HS-27A (cell line): ENCODE results near the gene FOXO1.
"Not testable (repeated sequence)": the region's sequence is repeated elsewhere in the genome, so short reads cannot be mapped to it uniquely, and the experiment has no call there.

ENCODE experiments used
- DNase-seq: peaks from one replicate; pipeline ENCODE4 v3.0.0-alpha.2; 2012; ENCODE audit warnings: low read depth, missing footprints

The FOXO1 gene

GRCh38 chr13:40666045-40666932 is at the start of gene FOXO1:
FOXO1 (minus strand) TSS chr13:40666641; CDS start chr13:40666212, 429 bp downstream.
- no peak for DNase-seq

DNA sequence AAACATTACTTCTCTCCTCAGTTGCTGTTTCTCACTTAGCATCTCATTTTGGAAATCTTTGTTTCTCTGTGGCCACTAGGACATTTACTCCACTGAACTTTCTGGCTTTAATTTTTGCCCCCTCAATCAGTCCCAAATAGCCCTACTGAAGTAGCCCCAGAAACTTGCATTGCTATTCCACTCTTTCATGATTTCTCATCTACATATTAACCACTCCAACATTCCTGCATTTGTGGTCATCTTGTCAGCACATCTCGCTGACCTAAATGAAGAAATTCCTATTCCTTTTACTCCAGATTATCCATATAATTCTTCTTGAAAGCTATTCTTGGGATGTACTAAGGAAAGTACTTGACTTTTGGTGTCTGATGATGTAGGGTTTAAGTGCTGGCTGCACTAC is 48.0 kb upstream of the FOXO1 start:
- DNase-seq: not testable (repeated sequence)

DNA sequence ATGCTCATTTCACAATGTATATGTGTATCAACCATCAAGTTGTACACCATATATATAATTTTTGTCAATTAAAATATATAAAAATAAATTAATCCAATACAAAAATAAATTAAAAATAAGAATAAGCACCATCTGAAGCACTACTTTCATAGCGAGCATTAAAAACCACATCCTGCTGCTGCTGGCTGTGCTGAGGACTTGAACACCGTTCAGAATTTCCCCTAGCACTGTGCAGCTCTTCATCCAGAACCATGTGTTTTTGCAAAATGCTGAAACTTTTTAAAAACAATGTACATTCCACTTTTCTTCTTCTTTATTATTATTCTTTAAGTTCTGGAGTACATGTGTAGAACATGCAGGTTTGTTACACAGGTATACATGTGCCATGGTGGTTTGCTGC is 40.0 kb upstream of the FOXO1 start:
- DNase-seq: no peak

DNA sequence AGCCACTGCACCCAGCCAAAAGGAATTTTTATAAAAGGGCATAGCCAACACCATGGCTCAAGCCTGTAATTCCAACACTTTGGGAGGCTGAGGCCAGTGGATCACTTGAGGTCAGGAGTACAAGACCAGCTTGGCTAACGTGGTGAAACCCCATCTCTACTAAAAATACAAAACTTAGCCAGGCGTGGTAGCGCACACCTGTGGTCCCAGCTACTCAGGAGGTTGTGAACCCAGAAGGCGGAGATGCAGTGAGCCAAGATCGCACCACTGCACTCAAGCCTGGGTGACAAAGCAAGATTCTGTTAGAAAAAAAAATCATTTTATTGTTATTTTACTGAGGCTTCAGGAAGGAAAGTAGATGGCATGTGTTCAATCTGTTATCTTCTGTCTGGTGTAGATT is 31.3 kb upstream of the FOXO1 start:
- no peak for DNase-seq

DNA sequence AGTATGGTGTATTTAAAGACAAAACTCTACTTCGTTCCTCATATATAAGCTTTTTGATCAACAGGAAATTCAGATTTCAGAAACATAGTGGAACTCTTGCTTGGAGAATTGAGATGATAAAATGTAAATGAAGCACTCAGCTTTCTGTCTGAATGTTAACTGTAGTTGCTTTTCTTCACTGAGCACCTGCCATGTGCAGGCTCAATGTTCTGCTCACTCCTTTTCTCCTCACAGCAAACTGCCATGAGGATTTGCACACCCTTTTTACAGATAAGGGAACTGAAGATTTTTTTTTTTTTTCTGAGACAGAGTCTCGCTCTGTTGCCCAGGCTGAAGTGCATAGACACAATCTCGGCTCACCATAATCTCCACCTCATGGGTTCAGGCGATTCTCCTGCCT is 28.0 kb upstream of the FOXO1 start:
- no peak for DNase-seq

DNA sequence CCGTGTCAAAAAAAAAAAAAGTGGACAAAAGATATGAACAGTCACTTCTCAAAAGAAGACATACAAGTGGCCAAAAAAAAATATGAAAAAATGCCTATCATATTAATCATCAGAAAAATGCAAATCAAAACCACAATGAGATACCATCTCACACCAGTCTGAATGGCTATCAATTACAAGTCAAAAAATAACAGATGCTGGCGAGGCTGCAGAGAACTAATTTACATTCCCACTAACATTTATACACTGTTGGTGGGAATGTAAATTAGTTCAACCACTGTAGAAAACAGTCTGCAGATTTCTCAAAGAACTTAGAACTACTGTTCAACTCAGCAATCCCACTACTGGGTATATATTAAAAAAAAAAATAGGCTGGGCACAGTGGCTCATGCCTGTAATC is 26.5 kb upstream of the FOXO1 start:
- DNase-seq: no peak

- no peak for DNase-seq
These were observed 22.3 kb upstream of the FOXO1 start for GRCh38 chr13:40688781-40689180.

DNA sequence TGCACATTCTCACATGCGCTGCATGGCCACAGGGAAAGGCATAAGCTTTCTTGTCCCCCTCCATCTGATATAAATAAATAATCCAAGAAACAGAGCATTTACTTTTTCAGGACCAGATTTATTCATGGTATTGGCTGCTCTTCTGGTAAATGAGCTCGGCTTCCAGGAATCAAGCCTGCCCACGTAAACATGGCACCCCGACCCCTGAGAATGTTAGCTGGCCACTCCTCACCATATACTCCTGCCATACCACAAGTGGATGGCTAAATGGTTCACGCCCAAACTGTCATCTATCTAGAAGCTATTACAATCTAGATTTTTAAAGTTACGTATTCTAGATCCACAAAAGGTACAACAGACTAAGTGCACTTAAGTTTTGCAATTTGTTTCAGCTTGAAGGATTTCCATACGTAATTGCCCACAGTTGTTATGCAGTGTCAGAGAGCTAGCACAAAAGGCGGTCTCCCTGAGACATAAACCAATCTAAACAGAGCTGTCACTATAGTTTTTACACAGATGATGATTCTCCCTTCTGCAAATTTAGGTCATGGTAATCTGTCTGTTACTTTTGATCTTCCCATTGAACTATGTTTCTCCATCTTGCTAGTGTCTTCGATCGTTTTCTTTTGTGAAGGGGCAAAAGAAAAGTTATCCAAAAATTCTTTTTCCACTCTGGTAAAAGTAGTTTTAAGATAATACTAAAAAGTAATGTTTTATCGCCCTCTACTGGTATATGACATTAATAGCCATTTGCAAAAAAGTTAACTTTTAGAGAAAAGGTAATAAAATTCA is 16.2 kb upstream of the FOXO1 start:
- DNase-seq: no peak

- DNase-seq: no peak
These were observed 15.1 kb upstream of the FOXO1 start for GRCh38 chr13:40681341-40682146.

DNA sequence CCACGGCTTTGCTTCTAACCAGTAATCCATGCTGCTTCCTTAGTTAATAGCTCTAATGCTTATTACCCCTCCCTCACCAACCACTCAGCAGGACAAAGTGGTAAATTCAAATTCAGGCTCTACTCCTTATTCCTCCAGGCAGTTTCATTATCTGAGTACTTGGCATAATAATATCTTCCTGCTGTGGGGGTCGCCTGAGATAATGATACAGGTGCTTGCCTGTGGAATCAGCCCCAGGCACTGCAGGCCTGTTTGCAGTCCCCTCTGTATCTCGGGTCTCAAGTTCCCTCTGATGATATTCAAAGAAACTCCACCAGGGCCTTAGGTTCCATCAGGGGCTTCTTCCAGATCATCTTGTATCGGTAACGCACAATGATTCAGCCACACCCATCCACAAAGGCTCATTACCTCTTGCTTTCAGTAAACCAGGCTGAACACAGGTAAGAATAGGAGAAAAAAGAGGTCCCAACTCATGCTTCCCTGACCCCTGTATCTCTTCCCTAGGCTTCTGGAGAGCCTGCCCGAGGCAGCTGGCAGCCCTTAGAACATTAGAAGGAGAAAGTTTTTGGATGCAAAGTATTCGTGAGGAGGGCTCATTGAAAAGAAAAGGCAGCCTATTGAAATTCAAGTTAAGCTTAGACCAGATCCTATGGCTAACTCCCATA is 14.3 kb upstream of the FOXO1 start:
- no peak for DNase-seq

DNA sequence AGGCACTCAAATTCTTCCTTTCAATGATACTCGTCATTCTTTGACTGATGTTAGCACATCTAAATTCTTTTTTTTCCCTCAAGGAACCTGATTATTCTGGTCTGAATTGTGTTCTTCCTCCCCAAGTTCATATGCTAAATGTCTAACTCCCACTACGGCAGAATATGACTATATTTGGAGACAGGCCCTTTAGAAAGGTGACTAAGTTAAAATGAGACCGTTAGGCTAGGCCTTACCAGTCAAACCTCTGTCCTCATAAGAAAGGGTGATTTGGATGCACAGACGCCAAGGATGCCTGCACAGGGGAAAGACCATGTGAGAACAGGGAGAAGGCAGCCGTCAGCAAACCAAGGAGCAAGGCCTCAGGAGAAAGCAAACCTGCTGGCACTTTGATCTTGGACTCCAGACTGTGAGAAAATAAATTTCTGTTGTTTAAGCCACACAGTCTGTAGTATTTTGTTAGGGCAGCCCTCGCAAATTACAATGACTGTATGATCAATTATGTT is 13.1 kb upstream of the FOXO1 start:
- DNase-seq: no peak

DNA sequence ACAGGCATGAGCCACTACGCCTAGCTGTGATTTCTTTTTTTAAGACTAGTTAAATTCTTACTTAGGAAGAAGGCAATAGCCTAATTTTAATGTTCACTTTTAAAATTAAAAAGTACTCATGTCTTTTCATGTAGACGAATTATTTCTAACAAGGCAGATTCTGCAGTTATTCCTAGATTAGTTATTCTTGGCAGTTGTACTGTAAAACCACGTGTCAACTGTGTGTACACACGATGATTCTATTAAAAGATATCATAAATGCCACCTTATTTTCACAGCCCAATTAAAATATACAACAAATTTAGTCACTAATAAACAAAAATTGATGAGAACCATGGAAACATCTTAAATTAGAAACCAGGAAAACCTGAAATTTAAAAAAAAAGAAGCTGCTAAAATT is 10.6 kb upstream of the FOXO1 start:
- DNase-seq: no peak

DNA sequence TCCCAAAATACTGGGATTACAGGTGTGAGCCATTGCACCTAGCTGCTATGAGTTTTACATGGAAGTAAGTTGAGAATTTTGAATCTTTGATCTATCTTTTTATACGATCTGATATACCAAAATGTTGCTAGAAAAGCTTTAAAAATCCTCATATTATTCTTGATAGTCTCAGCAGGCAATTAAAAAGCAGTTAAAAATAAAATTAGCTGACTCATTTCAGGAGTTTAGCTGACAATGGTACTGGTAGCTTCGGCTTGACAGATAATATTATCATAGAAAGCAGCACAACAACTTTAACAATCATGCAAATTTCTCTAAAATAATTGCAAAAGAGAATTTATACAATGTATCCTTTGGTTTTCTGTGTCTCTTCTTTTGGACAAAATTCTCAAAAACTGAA is 9.6 kb upstream of the FOXO1 start:
- DNase-seq: no peak

GRCh38 chr13:40673414-40673813 is 7.0 kb upstream of the FOXO1 start:
- no peak for DNase-seq

DNA sequence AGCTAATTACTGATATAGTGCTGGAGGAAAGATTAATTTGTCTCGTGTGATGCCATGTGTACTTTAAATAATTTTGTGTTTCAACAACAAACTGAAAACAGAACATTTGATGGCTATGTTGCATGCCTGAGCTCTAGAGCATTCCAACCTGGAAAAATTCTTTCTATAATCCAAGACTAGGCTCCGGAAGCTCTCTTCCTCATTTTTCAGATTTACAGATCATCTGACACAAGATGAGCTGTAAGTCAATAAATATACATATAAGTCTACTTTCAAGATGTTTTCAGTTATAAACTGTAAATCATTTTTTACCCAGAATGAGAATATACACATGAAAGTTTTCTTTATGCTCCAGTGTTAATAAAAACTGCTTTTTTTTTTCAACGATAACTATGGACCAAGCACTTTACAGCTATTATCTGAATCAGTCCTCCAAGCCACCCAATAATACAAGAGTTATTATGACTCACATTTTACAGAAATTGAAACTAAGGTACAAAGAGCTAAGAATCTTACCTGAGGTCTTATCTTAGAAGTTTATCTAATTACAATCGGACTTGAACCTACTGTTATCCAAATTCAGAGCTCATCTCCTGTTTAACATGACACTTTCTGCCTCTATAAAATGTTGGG is 6.4 kb upstream of the FOXO1 start:
- no peak for DNase-seq

- DNase-seq: peak; percentile 55
These were observed 5.7 kb upstream of the FOXO1 start for GRCh38 chr13:40671956-40672764.

- no peak for DNase-seq
These were observed 3.9 kb upstream of the FOXO1 start for GRCh38 chr13:40670307-40670706.

- no peak for DNase-seq
These were observed 1.9 kb upstream of the FOXO1 start for GRCh38 chr13:40668335-40668734.

DNA sequence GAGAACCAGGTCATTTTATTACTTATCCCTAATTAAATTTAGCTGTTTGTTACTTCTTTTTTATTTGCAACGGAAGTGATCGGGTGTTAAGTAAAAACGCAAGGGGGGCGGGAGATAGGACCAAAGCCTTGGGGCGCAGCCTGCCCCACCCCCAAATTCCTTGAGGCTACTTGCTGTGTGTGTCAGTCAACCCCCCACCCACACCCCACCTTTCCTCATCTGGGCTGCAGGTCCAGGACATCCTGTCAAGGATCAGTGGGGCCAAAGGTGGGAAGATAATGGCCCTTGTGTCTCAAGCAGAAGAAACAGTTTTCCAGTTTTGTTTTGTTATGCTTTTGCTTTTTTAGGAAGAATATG is 1.2 kb upstream of the FOXO1 start:
- no peak for DNase-seq

DNA sequence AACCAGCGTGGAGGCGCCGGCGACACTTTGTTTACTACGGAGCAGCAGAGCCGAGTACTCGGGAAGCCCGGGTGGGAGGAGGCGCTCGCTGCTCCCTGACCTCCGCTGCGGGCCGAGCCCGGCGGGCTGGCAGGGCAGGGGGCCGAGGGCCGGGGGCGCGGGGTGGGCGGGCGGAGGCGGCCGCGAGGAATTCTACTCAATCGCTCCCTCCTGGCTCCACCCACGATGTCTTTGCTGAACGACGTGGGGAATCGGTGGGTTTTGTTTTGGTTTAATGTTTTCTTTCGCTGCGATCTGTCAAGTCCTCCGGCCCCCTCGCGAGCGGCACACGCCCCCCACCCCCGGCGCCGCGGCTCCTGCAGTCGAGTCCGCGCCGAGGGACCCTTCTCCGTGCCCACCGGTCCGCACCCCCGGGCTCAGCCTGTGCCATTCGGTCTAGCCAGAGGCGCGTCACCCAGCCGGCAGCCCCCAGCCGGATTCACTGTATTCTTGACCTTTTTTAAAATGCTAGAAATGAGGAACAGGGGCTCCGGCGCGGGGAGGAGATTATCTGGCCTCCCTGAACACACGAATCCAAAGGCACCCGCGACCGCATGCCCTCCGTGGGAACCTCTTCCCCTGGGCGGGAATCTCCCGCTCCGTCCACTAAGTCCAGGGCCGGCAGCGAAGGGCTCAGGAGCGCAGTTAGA is 636 bp upstream of the FOXO1 start:
- no peak for DNase-seq
